Caco-2 (cell line): Measurements from ENCODE around the gene RALGAPA2. TPM values are rescaled to one million over a fixed set of nuclear protein-coding genes. Genes with fewer than 3 reads are reported as not detected.

ENCODE experiments used
- BruUV-seq: library from RNA; stranded (reverse); fragments of 400-500 nt; replicated peaks from 2 replicates; lab custom pipeline; 2021; lab: Mats Ljungman, UMichigan
- CTCF ChIA-PET: fragments of 300-600 bp; sonication (Branson Sonifier 250); formaldehyde crosslinking; loops from one replicate; lab custom pipeline; 2022; ENCODE audit warnings: antibody characterized with exemption; lab: Charles Lee
- POLR2A ChIA-PET: fragments of 300-600 bp; sonication (Branson Sonifier 250); formaldehyde crosslinking; loops from one replicate; lab custom pipeline; 2022; ENCODE audit warnings: antibody characterized with exemption; lab: Charles Lee
- DNase-seq, 2 experiments: peaks; one replicate each; pipeline versions ENCODE4 v3.0.0 to v3.0.0-alpha.2; 2020 to 2022
- H3K27me3 ChIP-seq: replicated peaks from 2 replicates; pipeline ENCODE4 v1.6.0; 2011; ENCODE audit warnings: low read length; ENCODE audit not compliant: control insufficient read depth, insufficient read depth
- H3K36me3 ChIP-seq: 2 replicates; pipeline ENCODE4 v1.5.1; 2011; ENCODE audit warnings: low read length; ENCODE audit not compliant: control insufficient read depth, insufficient read depth
- H3K4me1 ChIP-seq: fragments of 250-450 bp; sonication (Bioruptor Pico); 2 replicates; pipeline ENCODE4 v1.5.1; 2020; ENCODE audit warnings: mild to moderate bottlenecking
- H3K4me3 ChIP-seq: 2 replicates; pipeline ENCODE4 v1.5.1; 2011; ENCODE audit warnings: low read depth, mild to moderate bottlenecking, control low read depth, low read length
- H3K9me3 ChIP-seq: fragments of 250-450 bp; sonication (Bioruptor Pico); 2 replicates; pipeline ENCODE4 v1.5.1; 2020; ENCODE audit warnings: mild to moderate bottlenecking, moderate library complexity
- H3K27ac Mint-ChIP-seq: one replicate; pipeline ENCODE4 v1.8.0; 2022; ENCODE audit warnings: mixed read lengths; ENCODE audit not compliant: unreplicated experiment
- H3K27me3 Mint-ChIP-seq: one replicate; pipeline ENCODE4 v1.8.0; 2022; ENCODE audit warnings: mixed read lengths; ENCODE audit not compliant: insufficient read depth, unreplicated experiment
- H3K36me3 Mint-ChIP-seq: one replicate; pipeline ENCODE4 v1.8.0; 2022; ENCODE audit warnings: mild to moderate bottlenecking, mixed read lengths; ENCODE audit not compliant: insufficient read depth, unreplicated experiment
- H3K4me1 Mint-ChIP-seq: one replicate; pipeline ENCODE4 v1.8.0; 2022; ENCODE audit warnings: low read depth, mixed read lengths; ENCODE audit not compliant: unreplicated experiment
- H3K4me3 Mint-ChIP-seq: one replicate; pipeline ENCODE4 v1.8.0; 2022; ENCODE audit warnings: mild to moderate bottlenecking, moderate library complexity, mixed read lengths; ENCODE audit not compliant: unreplicated experiment
- H3K9me3 Mint-ChIP-seq: one replicate; pipeline ENCODE4 v1.8.0; 2022; ENCODE audit warnings: mixed read lengths; ENCODE audit not compliant: unreplicated experiment
- intact Hi-C: fragments of 100-400 bp; cut with micrococcal nuclease; formaldehyde crosslinking; loops from one replicate; pipeline ENCODE4 v1.10.0; 2022; ENCODE audit not compliant: unreplicated experiment
- total RNA-seq: library from RNA; stranded (reverse); gene quantifications from 2 replicates; pipeline ENCODE4 v1.2.3, GENCODE V29; 2022
- TF ChIP-seq, protein P1 (sequence below), 2 experiments: fragments of 200-600 bp in 1 of 2; IDR thresholded peaks; 1 replicate in 1 of 2; 2 replicates in 1 of 2; pipeline versions ENCODE4 v1.5.1 to v1.8.0; 2011 to 2022; ENCODE audit warnings: antibody characterized with exemption in 1 of 2, control low read depth in 1 of 2, inconsistent platforms in 1 of 2, low read depth in 1 of 2, low read length in 1 of 2, mild to moderate bottlenecking in 1 of 2, moderate library complexity in 1 of 2; ENCODE audit not compliant: insufficient read depth in 1 of 2, severe bottlenecking in 1 of 2, unreplicated experiment in 1 of 2

The RALGAPA2 gene
- total RNA-seq, 1 experiment from 2014 or later: 17.3 TPM

- Mint-ChIP-seq H3K27me3 (no peaks in the 10 kb centered on the region), H3K36me3 (no peaks in the 10 kb centered on the region), H3K9me3 (no peaks in the 10 kb centered on the region), H3K27ac (no peak overlapping the region), H3K4me3 (no peak overlapping the region), H3K4me1 (peaks cover 7% of the 10 kb centered on the region)
- Histone ChIP-seq H3K4me3 (no peak overlapping the region), H3K4me1 (0 out of 2 replicates have a peak, but pooled peaks cover 4% of the 10 kb centered on the region), H3K36me3 (no peaks in the 10 kb centered on the region), H3K27me3 (no peaks in the 10 kb centered on the region), H3K9me3 (no peaks in the 10 kb centered on the region)
- ChIA-PET CTCF (no interaction called here), POLR2A (no interaction called here)
- TF ChIP-seq, protein P1, sequence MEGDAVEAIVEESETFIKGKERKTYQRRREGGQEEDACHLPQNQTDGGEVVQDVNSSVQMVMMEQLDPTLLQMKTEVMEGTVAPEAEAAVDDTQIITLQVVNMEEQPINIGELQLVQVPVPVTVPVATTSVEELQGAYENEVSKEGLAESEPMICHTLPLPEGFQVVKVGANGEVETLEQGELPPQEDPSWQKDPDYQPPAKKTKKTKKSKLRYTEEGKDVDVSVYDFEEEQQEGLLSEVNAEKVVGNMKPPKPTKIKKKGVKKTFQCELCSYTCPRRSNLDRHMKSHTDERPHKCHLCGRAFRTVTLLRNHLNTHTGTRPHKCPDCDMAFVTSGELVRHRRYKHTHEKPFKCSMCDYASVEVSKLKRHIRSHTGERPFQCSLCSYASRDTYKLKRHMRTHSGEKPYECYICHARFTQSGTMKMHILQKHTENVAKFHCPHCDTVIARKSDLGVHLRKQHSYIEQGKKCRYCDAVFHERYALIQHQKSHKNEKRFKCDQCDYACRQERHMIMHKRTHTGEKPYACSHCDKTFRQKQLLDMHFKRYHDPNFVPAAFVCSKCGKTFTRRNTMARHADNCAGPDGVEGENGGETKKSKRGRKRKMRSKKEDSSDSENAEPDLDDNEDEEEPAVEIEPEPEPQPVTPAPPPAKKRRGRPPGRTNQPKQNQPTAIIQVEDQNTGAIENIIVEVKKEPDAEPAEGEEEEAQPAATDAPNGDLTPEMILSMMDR (IDR thresholded peaks at IDR 0.05; ENCODE audit: insufficient read depth in 1 of 2, low read depth in 1 of 2, low read length in 1 of 2, severe bottlenecking in 1 of 2, unreplicated experiment in 1 of 2): no peak
- no peak for DNase-seq
- intact Hi-C loops: no loop called here
- no TSS peak for BruUV-seq
These were observed 312.6 kb downstream of the RALGAPA2 start for GRCh38 chr20:20399531-20400500.

DNA sequence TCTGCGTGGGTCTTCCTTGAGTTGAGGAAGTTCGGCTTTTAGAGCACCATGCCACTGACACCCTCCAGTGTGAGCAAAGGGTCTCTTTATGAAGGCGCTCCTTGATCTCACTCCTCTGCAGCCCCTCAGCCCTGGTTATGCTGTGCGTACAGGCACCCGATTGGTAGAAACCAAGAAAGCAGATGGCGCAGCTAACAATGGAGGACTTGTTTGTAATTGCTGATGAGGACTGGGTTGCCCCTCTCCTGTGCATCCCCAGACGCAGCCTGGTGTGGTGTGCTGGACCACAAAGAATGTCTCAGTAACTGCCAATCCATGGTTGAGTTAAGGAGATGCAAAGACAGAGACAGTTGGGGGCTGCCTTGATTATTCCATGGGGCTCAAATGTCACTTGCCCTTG is 314.3 kb downstream of the RALGAPA2 start:
- Mint-ChIP-seq H3K4me1 (peaks cover 7% of the 10 kb centered on the region), H3K27me3 (no peaks in the 10 kb centered on the region), H3K4me3 (no peak overlapping the region), H3K27ac (no peak overlapping the region), H3K36me3 (no peaks in the 10 kb centered on the region), H3K9me3 (no peaks in the 10 kb centered on the region)
- POLR2A ChIA-PET: no interaction called here
- DNase-seq: no peak
- CTCF ChIA-PET: no interaction called here
- no TSS peak for BruUV-seq
- intact Hi-C loops: no loop called here
- Histone ChIP-seq H3K4me3 (no peak overlapping the region), H3K27me3 (no peaks in the 10 kb centered on the region), H3K4me1 (0 out of 2 replicates have a peak, but pooled peaks cover 4% of the 10 kb centered on the region), H3K36me3 (no peaks in the 10 kb centered on the region), H3K9me3 (no peaks in the 10 kb centered on the region)
- TF ChIP-seq, protein P1 (IDR thresholded peaks at IDR 0.05; ENCODE audit: insufficient read depth in 1 of 2, low read depth in 1 of 2, low read length in 1 of 2, severe bottlenecking in 1 of 2, unreplicated experiment in 1 of 2): no peak

DNA sequence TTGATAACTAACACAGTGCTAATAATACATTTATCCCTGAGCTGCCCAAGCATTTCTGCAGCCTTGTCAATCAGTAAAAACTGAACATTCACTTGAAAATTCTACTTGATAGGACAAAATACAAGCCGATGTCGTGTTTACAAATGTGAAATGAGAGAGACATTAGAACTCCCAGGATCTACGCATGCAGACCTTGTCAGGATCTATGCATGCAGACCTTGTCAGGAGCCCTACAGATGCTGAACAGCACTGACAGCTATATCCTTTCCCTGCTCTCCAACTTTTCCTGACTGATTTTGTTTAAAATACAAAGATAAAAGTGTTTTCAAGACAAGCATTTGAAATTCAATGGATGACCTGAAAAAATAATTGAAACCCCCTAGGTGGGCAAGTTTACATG is 315.6 kb downstream of the RALGAPA2 start:
- Histone ChIP-seq H3K27me3 (no peaks in the 10 kb centered on the region), H3K4me1 (0 out of 2 replicates have a peak, but pooled peaks cover 4% of the 10 kb centered on the region), H3K36me3 (no peaks in the 10 kb centered on the region; the same call in 1 of the 2 replicates), H3K4me3 (no peak overlapping the region), H3K9me3 (no peaks in the 10 kb centered on the region)
- Mint-ChIP-seq H3K27ac (no peak overlapping the region), H3K36me3 (no peaks in the 10 kb centered on the region), H3K9me3 (no peaks in the 10 kb centered on the region), H3K4me1 (peaks cover 7% of the 10 kb centered on the region), H3K27me3 (no peaks in the 10 kb centered on the region), H3K4me3 (no peak overlapping the region)
- no TSS peak for BruUV-seq
- DNase-seq: no peak
- ChIA-PET CTCF (no interaction called here), POLR2A (no interaction called here)
- intact Hi-C loops: no loop called here
- TF ChIP-seq, protein P1 (IDR thresholded peaks at IDR 0.05; ENCODE audit: insufficient read depth in 1 of 2, low read depth in 1 of 2, low read length in 1 of 2, severe bottlenecking in 1 of 2, unreplicated experiment in 1 of 2): no peak
